Measurements from ENCODE around the gene CCNI2. TPM values are rescaled to one million over a fixed set of nuclear protein-coding genes. Genes with fewer than 3 reads are reported as not detected.

Gene CCNI2
- polyA plus RNA-seq, 1 donor (not counting 4 experiments of a cell fraction or from before 2014, with no cell fraction given) = not detected

DNA sequence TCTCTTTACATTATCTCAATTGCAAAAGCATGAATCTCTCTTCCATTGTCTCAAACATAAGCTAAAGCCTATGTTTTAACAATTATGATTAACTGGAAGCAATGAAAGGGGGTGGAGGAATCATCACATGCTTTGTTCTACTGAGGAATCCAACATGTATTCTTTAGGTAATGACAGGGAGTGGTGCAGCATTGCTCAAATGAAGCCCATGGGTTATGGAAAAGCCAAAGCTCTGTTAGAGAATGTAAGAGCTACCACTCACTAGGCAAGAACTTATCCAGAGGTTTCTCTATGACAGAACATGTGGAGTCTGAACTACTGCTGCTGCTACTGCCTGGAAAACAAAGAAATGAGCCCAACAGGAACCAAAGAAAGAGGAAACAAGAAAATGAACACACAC, 38.6 kb upstream of the CCNI2 start:
- dilution Hi-C loops (cut with MboI; ENCODE audit: extremely low pct_ligation_motif_present, low sequenced_read_pairs) = no loop called here
- Histone ChIP-seq H3K9ac (ENCODE audit: control insufficient read depth, extremely low read depth, insufficient read depth, low read length) (no peak overlapping the region), H4K20me1 (ENCODE audit: control insufficient read depth, extremely low read depth, insufficient read depth, low read length) (no peaks in the 10 kb centered on the region), H3K79me2 (ENCODE audit: control insufficient read depth, insufficient read depth, low read length) (no peaks in the 10 kb centered on the region), H3K9me3 (ENCODE audit: control insufficient read depth, low read depth, low read length) (no peaks in the 10 kb centered on the region), H3K36me3 (ENCODE audit: control insufficient read depth in 2 of 2, extremely low read depth in 1 of 2, insufficient read depth in 2 of 2, low read length in 2 of 2) (no peaks in the 10 kb centered on the region), H3K4me1 (ENCODE audit: control insufficient read depth, extremely low read depth, insufficient read depth, low read length) (no peaks in the 10 kb centered on the region), H3K4me3 (ENCODE audit: control insufficient read depth in 2 of 3, extremely low read depth in 1 of 3, insufficient read depth in 2 of 3, low read depth in 1 of 3, low read length in 3 of 3) (no peak overlapping the region), H3K27me3 (ENCODE audit: control insufficient read depth, extremely low read depth, insufficient read depth, low read length) (no peaks in the 10 kb centered on the region), H3K4me2 (ENCODE audit: control insufficient read depth, extremely low read depth, insufficient read depth, low read depth, low read length) (no peak overlapping the region), H3K9me1 (ENCODE audit: control insufficient read depth, extremely low read depth, insufficient read depth, low read length) (no peaks in the 10 kb centered on the region), H2AFZ (ENCODE audit: control insufficient read depth, low read length) (no peak overlapping the region), H3K27ac (ENCODE audit: control insufficient read depth, insufficient read depth, low read length) (no peak overlapping the region)
- FAIRE-seq (no peak), DNase-seq (ENCODE audit: low read depth, low spot score) (no peak)
- TF ChIP-seq CTCF (optimal IDR thresholded peaks at IDR 0.05 in 1 of 3, IDR thresholded peaks at IDR 0.05 in 1 of 3, conservative IDR thresholded peaks at IDR 0.05 in 1 of 3; ENCODE audit: extremely low read depth in 1 of 3, insufficient read depth in 2 of 3, low read length in 3 of 3) = no peak
- no peak for TF ChIP-seq EZH2 (IDR thresholded peaks at IDR 0.05; ENCODE audit: low read length)

DNA sequence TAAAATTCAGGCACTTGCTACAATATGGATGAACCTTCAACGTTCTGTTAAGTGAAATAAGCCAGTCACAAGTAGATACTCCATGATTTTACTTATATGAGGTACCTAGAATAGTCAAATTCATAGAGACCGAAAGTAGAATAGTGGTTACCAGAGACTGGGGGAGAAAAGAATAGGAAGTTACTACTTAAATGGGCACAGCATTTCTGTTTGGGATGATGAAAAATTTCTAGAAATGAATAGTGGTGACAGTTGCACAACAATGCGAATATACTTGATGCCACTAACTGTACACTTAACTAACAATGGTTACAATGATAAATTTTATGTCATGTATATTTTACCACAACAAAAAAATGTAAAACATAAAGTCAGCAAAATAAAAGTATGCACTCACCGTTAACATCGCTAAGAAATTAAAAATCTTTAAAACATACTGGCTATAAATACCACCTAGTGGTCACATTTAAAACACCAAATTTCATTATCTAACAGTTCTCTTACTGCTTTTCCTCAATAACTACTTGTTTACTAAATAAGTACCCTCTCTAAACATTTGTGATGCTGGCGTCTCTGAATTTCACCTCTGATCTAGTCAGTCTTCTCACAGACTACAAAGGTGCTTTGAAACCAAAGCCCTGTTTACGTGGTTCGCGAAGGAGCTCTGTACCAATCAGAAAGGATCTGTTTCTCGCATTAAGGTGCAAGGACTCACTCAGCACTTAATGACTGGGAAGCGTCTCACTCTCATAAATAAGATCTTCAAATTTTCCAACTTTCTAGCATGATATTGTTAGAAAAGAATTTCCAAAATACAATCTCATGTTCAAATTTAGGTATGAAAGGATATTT, 32.5 kb upstream of the CCNI2 start:
- TF ChIP-seq CTCF (optimal IDR thresholded peaks at IDR 0.05 in 1 of 3, IDR thresholded peaks at IDR 0.05 in 1 of 3, conservative IDR thresholded peaks at IDR 0.05 in 1 of 3; ENCODE audit: extremely low read depth in 1 of 3, insufficient read depth in 2 of 3, low read length in 3 of 3) = peak in 2 of 3 experiments; percentile 18 to 37
- TF ChIP-seq EZH2 (IDR thresholded peaks at IDR 0.05; ENCODE audit: low read length) = no peak
- H3K27me3 ChIP-seq (ENCODE audit: control insufficient read depth, extremely low read depth, insufficient read depth, low read length) = no peaks in the 10 kb centered on the region
- H3K36me3 ChIP-seq (ENCODE audit: control insufficient read depth in 2 of 2, extremely low read depth in 1 of 2, insufficient read depth in 2 of 2, low read length in 2 of 2) = peaks cover 1 to 3% of the 10 kb centered on the region in 2 experiments
- no peak for FAIRE-seq
- DNase-seq (ENCODE audit: low read depth, low spot score) = no peak
- H3K9ac ChIP-seq (ENCODE audit: control insufficient read depth, extremely low read depth, insufficient read depth, low read length) = no peak overlapping the region
- no peaks in the 10 kb centered on the region for H4K20me1 ChIP-seq (ENCODE audit: control insufficient read depth, extremely low read depth, insufficient read depth, low read length)
- no peaks in the 10 kb centered on the region for H3K9me1 ChIP-seq (ENCODE audit: control insufficient read depth, extremely low read depth, insufficient read depth, low read length)
- H3K79me2 ChIP-seq (ENCODE audit: control insufficient read depth, insufficient read depth, low read length) = no peaks in the 10 kb centered on the region
- no peak overlapping the region for H3K4me2 ChIP-seq (ENCODE audit: control insufficient read depth, extremely low read depth, insufficient read depth, low read depth, low read length)
- dilution Hi-C loops (cut with MboI; ENCODE audit: extremely low pct_ligation_motif_present, low sequenced_read_pairs) = no loop called here
- H3K9me3 ChIP-seq (ENCODE audit: control insufficient read depth, low read depth, low read length) = no peaks in the 10 kb centered on the region
- no peak overlapping the region for H2AFZ ChIP-seq (ENCODE audit: control insufficient read depth, low read length)
- no peaks in the 10 kb centered on the region for H3K4me1 ChIP-seq (ENCODE audit: control insufficient read depth, extremely low read depth, insufficient read depth, low read length)
- H3K27ac ChIP-seq (ENCODE audit: control insufficient read depth, insufficient read depth, low read length) = no peak overlapping the region
- H3K4me3 ChIP-seq (ENCODE audit: control insufficient read depth in 2 of 3, extremely low read depth in 1 of 3, insufficient read depth in 2 of 3, low read depth in 1 of 3, low read length in 3 of 3) = no peak overlapping the region

All from keratinocyte (primary cell).